Body of pancreas (tissue), 4 donors: ENCODE data around the gene TPK1. TPM values are rescaled to one million over a fixed set of nuclear protein-coding genes. Genes with fewer than 3 reads are reported as not detected.

Source experiments
- ATAC-seq: fragments of 150-250 bp; one replicate; pipeline ENCODE4 v1.9.1; 2016
- DNase-seq, 4 donors: peaks; one replicate each; pipeline ENCODE4 v3.0.0-alpha.2; 2019
- H3K27ac ChIP-seq, 4 donors: fragments of 200-600 bp; sonication (generic); 1 replicate in 3 of 4; 2 replicates in 1 of 4; pipeline versions ENCODE4 v1.5.1 to v1.6.1; 2016 to 2019; ENCODE audit warnings: mild to moderate bottlenecking in 1 of 4, mixed read lengths in 1 of 4, moderate library complexity in 1 of 4
- H3K27me3 ChIP-seq, 2 donors: fragments of 200-600 bp; sonication (generic); one replicate each; pipeline ENCODE4 v1.6.0; 2016; ENCODE audit warnings: mild to moderate bottlenecking in 1 of 2
- H3K36me3 ChIP-seq, 2 donors: fragments of 200-600 bp; sonication (generic); replicated peaks in 1 of 2; 2 replicates each; pipeline ENCODE4 v1.5.1; 2016; ENCODE audit warnings: low read depth in 2 of 2; ENCODE audit not compliant: insufficient read depth in 1 of 2
- H3K4me1 ChIP-seq: fragments of 200-600 bp; sonication (generic); one replicate; pipeline ENCODE4 v1.6.0; 2016
- H3K4me3 ChIP-seq, 2 donors: fragments of 200-600 bp; sonication (generic); 1 replicate in 1 of 2; 2 replicates in 1 of 2; pipeline ENCODE4 v1.5.1; 2016 to 2019
- H3K9me3 ChIP-seq, 3 donors: fragments of 200-600 bp; sonication (generic); 1 replicate in 2 of 3; 2 replicates in 1 of 3; pipeline ENCODE4 v1.5.1; 2016
- CTCF ChIP-seq, 7 experiments: fragments of 450-650 bp in 4 of 7; fragments of 200-600 bp in 3 of 7; sonication (generic) in 3 of 7; IDR thresholded peaks; one replicate each; pipeline ENCODE4 v1.5.1; 2016 to 2019; ENCODE audit warnings: antibody characterized with exemption in 7 of 7
- POLR2A ChIP-seq, 3 donors: fragments of 450-650 bp; IDR thresholded peaks; one replicate each; pipeline ENCODE4 v1.6.1; 2016; ENCODE audit warnings: antibody characterized with exemption in 3 of 3, mild to moderate bottlenecking in 2 of 3
- WGBS, 2 donors: methylation state at CpG; one replicate each; pipeline ENCODE4 v1.1.5; 2017; 5-methylcytosine and 5-hydroxymethylcytosine counted together
- intact Hi-C: fragments of 100-400 bp; cut with DNase I; formaldehyde crosslinking; loops from one replicate; pipeline ENCODE4 v1.15.1; 2023
- total RNA-seq, 2 donors: library from RNA; depleted of rRNA; stranded (reverse); fragments of >200 nt; gene quantifications; one replicate each; pipeline ENCODE4 v1.1.0, GENCODE V29; 2016

TPK1 gene
- total RNA-seq, 2 donors from 2014 or later = 0.66 to 1.3 TPM

- no peaks in the 10 kb centered on the region for H3K27me3 ChIP-seq
- intact Hi-C loops = no loop called here
- no peaks in the 10 kb centered on the region for H3K4me1 ChIP-seq
- TF ChIP-seq CTCF (IDR thresholded peaks at IDR 0.05) = no peak
- no peak for TF ChIP-seq POLR2A (IDR thresholded peaks at IDR 0.05)
- no peak overlapping the region for H3K4me3 ChIP-seq
- no peak for ATAC-seq
- no peaks in the 10 kb centered on the region for H3K36me3 ChIP-seq
- H3K9me3 ChIP-seq = no peaks in the 10 kb centered on the region
- DNase-seq = no peak
- 87 to 88% methylated on average over 1 of the region's 1 CpG for WGBS, 2 donors
- no peak overlapping the region for H3K27ac ChIP-seq
Observed at GRCh38 chr7:144474363-144474762, 361.5 kb downstream of the TPK1 start.

- no peaks in the 10 kb centered on the region for H3K4me1 ChIP-seq
- no peaks in the 10 kb centered on the region for H3K9me3 ChIP-seq
- DNase-seq (no peak), ATAC-seq (no peak)
- no peaks in the 10 kb centered on the region for H3K36me3 ChIP-seq
- 67 to 76% methylated on average over 1 of the region's 1 CpG for WGBS, 2 donors
- no peaks in the 10 kb centered on the region for H3K27me3 ChIP-seq
- no peak overlapping the region for H3K4me3 ChIP-seq
- no peak for TF ChIP-seq CTCF (IDR thresholded peaks at IDR 0.05)
- no peak for TF ChIP-seq POLR2A (IDR thresholded peaks at IDR 0.05)
- intact Hi-C loops = no loop called here
- H3K27ac ChIP-seq = no peak overlapping the region
Observed at GRCh38 chr7:144473908-144474307, 361.9 kb downstream of the TPK1 start.

GRCh38 chr7:144470078-144470477, 365.8 kb downstream of the TPK1 start:
- intact Hi-C loops = no loop called here
- Histone ChIP-seq H3K4me1 (no peaks in the 10 kb centered on the region), H3K27me3 (no peaks in the 10 kb centered on the region), H3K4me3 (no peak overlapping the region), H3K9me3 (no peaks in the 10 kb centered on the region), H3K36me3 (no peaks in the 10 kb centered on the region), H3K27ac (no peak overlapping the region)
- TF ChIP-seq CTCF (IDR thresholded peaks at IDR 0.05) = no peak
- TF ChIP-seq POLR2A (IDR thresholded peaks at IDR 0.05) = no peak
- DNase-seq (no peak), ATAC-seq (no peak)

- Histone ChIP-seq H3K27ac (no peak overlapping the region), H3K4me3 (no peak overlapping the region), H3K27me3 (no peaks in the 10 kb centered on the region), H3K36me3 (no peaks in the 10 kb centered on the region), H3K4me1 (no peaks in the 10 kb centered on the region), H3K9me3 (no peaks in the 10 kb centered on the region)
- intact Hi-C loops = no loop called here
- TF ChIP-seq POLR2A (IDR thresholded peaks at IDR 0.05) (no peak), CTCF (IDR thresholded peaks at IDR 0.05) (no peak)
- no peak for ATAC-seq
- DNase-seq = peak in 1 of 4 donors; percentile 3
Observed at GRCh38 chr7:144468990-144469732, 366.7 kb downstream of the TPK1 start.

- no peaks in the 10 kb centered on the region for H3K27me3 ChIP-seq
- H3K4me3 ChIP-seq = no peak overlapping the region
- no peaks in the 10 kb centered on the region for H3K36me3 ChIP-seq
- WGBS, 2 donors = 62 to 63% methylated on average over 5 of the region's 5 CpGs
- no peak overlapping the region for H3K27ac ChIP-seq
- TF ChIP-seq CTCF (IDR thresholded peaks at IDR 0.05) (no peak), POLR2A (IDR thresholded peaks at IDR 0.05) (no peak)
- H3K9me3 ChIP-seq = no peaks in the 10 kb centered on the region
- ATAC-seq (no peak), DNase-seq (no peak)
- intact Hi-C loops = no loop called here
- no peaks in the 10 kb centered on the region for H3K4me1 ChIP-seq
Observed at GRCh38 chr7:144459635-144460034, 376.2 kb downstream of the TPK1 start.
